ENCODE results near the gene SKIDA1.
"Not testable (repeated sequence)": the region's sequence is repeated elsewhere in the genome, so short reads cannot be mapped to it uniquely, and the experiment has no call there.

The SKIDA1 gene

DNA sequence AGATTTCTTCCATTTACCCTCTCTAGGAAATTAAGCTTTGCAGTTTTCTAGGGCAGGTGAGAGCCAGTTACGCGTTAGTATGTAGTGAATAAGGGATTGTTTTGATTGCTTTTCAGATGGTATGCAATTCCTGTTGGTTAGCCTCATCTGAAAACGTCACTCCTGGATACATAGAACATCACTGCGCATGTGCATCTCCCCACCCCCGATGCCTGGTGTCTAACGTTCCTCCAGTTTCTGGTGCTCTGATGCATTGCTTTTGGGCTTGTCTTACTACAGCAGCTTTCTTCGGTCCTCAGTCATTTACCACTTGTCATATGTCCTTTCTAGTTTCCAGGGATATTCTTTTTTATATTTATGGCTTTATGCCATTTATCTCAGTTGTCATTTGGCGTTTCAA, 31.0 kb upstream of the SKIDA1 start:
- no peak overlapping the region for H3K4me2 ChIP-seq
- H2AFZ ChIP-seq (ENCODE audit: low read depth): no peak overlapping the region
- H4K20me1 ChIP-seq (ENCODE audit: insufficient read depth): no peaks in the 10 kb centered on the region
- TF ChIP-seq, protein P1, sequence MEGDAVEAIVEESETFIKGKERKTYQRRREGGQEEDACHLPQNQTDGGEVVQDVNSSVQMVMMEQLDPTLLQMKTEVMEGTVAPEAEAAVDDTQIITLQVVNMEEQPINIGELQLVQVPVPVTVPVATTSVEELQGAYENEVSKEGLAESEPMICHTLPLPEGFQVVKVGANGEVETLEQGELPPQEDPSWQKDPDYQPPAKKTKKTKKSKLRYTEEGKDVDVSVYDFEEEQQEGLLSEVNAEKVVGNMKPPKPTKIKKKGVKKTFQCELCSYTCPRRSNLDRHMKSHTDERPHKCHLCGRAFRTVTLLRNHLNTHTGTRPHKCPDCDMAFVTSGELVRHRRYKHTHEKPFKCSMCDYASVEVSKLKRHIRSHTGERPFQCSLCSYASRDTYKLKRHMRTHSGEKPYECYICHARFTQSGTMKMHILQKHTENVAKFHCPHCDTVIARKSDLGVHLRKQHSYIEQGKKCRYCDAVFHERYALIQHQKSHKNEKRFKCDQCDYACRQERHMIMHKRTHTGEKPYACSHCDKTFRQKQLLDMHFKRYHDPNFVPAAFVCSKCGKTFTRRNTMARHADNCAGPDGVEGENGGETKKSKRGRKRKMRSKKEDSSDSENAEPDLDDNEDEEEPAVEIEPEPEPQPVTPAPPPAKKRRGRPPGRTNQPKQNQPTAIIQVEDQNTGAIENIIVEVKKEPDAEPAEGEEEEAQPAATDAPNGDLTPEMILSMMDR (conservative IDR thresholded peaks at IDR 0.05; ENCODE audit: low read depth, low read length): no peak
- no peak overlapping the region for H3K27ac ChIP-seq
- no peak overlapping the region for H3K4me3 ChIP-seq (IDR thresholded peaks at IDR 0.05; ENCODE audit: insufficient read depth, low read depth, low read length)
- peaks cover 45% of the 10 kb centered on the region; the same call in 1 of the 2 replicates for H3K79me2 ChIP-seq (ENCODE audit: insufficient read depth, low read depth)
- no peaks in the 10 kb centered on the region for H3K27me3 ChIP-seq (ENCODE audit: insufficient read depth, low read depth)
- no peak overlapping the region for H3K9ac ChIP-seq
- H3K4me1 ChIP-seq (ENCODE audit: low read depth, poor library complexity, severe bottlenecking): peaks cover 11% of the 10 kb centered on the region
- H3K36me3 ChIP-seq (ENCODE audit: insufficient read depth): no peaks in the 10 kb centered on the region; the same call in 1 of the 2 replicates

DNA sequence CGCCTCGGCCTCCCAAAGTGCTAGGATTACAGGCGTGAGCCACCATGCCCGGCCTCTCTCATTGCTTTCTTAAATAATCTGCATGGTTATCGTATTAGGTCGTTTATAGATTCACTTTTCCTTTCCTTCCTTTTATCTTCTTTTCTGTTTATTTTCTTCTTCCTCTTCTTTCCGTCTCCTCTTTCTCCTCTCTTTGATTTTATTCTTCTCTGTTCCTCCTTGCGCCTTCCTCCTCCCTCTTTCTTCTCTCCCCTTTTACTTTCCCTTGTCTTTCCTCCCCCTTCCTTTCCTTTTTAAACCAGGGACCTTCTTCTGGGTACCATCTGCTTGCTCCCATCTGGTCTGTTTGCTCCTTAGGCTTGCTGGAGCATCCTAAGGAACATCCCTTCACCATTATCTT, 27.2 kb upstream of the SKIDA1 start:
- TF ChIP-seq, protein P1 (conservative IDR thresholded peaks at IDR 0.05; ENCODE audit: low read depth, low read length): no peak
- no peaks in the 10 kb centered on the region; the same call in 1 of the 2 replicates for H3K36me3 ChIP-seq (ENCODE audit: insufficient read depth)
- H3K27ac ChIP-seq: no peak overlapping the region
- H3K4me2 ChIP-seq: no peak overlapping the region
- no peaks in the 10 kb centered on the region for H3K4me1 ChIP-seq (ENCODE audit: low read depth, poor library complexity, severe bottlenecking)
- H3K4me3 ChIP-seq (IDR thresholded peaks at IDR 0.05; ENCODE audit: insufficient read depth, low read depth, low read length): no peak overlapping the region
- H3K79me2 ChIP-seq (ENCODE audit: insufficient read depth, low read depth): peaks cover 52% of the 10 kb centered on the region
- H3K9ac ChIP-seq: no peak overlapping the region
- H3K27me3 ChIP-seq (ENCODE audit: insufficient read depth, low read depth): no peaks in the 10 kb centered on the region
- H4K20me1 ChIP-seq (ENCODE audit: insufficient read depth): peaks cover 2% of the 10 kb centered on the region; the same call in 1 of the 2 replicates
- H2AFZ ChIP-seq (ENCODE audit: low read depth): no peak overlapping the region

DNA sequence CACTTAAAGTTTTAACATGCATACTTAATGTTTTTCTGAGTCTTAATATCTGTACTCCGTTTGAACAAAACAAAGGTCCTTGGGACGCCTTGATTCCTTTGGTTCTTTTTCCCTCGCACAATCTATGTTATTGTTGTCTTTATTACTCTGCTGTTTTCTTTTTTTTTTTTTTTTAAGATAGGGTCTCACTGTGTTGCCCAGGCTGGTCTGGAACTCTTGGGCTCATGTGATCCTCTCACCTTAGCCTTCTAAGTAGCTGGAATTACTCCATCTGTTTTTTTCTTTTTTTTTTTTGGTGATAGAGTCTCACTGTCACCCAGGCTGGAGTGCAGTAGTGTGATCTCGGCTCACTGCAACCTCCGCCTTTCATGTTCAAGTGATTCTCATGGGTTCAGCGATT, 21.8 kb upstream of the SKIDA1 start:
- Histone ChIP-seq H2AFZ (ENCODE audit: low read depth) (no peak overlapping the region), H3K9ac (no peak overlapping the region), H4K20me1 (ENCODE audit: insufficient read depth) (peaks cover 2% of the 10 kb centered on the region; the same call in 1 of the 2 replicates), H3K36me3 (ENCODE audit: insufficient read depth) (no peaks in the 10 kb centered on the region; the same call in 1 of the 2 replicates), H3K4me3 (IDR thresholded peaks at IDR 0.05; ENCODE audit: insufficient read depth, low read depth, low read length) (no peak overlapping the region), H3K79me2 (ENCODE audit: insufficient read depth, low read depth) (peaks cover 45% of the 10 kb centered on the region), H3K27me3 (ENCODE audit: insufficient read depth, low read depth) (no peaks in the 10 kb centered on the region), H3K4me2 (no peak overlapping the region), H3K4me1 (ENCODE audit: low read depth, poor library complexity, severe bottlenecking) (no peaks in the 10 kb centered on the region), H3K27ac (no peak overlapping the region)
- TF ChIP-seq, protein P1 (conservative IDR thresholded peaks at IDR 0.05; ENCODE audit: low read depth, low read length): no peak

DNA sequence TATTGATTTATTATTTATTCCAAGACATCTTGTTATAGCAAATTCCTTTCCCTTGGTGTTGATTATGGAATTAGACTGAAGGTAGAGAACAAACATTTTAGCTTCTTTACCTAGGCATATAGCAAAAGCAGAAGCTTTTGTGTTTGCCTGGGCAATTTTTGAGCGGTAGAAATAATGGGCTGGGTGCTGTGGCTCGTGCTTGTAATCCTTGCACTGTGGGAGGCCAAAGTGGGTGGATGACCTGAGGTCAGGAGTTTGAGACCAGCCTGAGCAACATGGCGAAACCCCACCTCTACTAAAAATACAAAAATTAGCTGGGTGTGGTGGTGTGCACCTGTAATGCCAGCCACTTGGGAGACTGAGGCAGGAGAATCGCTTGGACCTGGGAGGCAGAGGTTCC, 15.2 kb upstream of the SKIDA1 start:
- not testable (repeated sequence) for H3K27ac ChIP-seq; H3K4me2 ChIP-seq; H3K4me3 ChIP-seq (IDR thresholded peaks at IDR 0.05; ENCODE audit: insufficient read depth, low read depth, low read length); H3K9ac ChIP-seq; H3K36me3 ChIP-seq (ENCODE audit: insufficient read depth); H3K27me3 ChIP-seq (ENCODE audit: insufficient read depth, low read depth); H4K20me1 ChIP-seq (ENCODE audit: insufficient read depth); H2AFZ ChIP-seq (ENCODE audit: low read depth)
- peaks cover 40% of the 10 kb centered on the region for H3K79me2 ChIP-seq (ENCODE audit: insufficient read depth, low read depth)
- H3K4me1 ChIP-seq (ENCODE audit: low read depth, poor library complexity, severe bottlenecking): peaks cover 16% of the 10 kb centered on the region

DNA sequence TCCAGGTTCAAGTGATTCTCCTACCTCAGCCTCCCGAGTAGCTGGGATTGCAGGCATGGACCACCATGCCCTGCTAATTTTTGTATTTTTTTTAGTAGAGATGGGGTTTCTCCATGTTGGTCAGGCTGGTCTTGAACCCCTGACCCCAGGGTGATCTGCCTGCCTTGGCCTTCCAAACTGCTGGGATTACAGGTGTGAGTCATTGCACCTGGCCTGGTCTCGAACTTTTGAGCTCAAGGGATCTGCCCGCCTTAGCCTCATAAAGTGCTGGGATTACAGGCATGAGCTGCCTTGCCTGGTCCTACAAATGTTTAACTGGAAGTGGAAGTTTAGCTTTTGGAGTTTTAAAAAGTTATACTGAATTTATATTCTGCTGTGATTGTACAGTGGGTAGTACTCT, 11.4 kb upstream of the SKIDA1 start:
- Histone ChIP-seq H4K20me1 (ENCODE audit: insufficient read depth) (no peaks in the 10 kb centered on the region), H3K79me2 (ENCODE audit: insufficient read depth, low read depth) (peaks cover 47% of the 10 kb centered on the region), H3K4me2 (no peak overlapping the region), H2AFZ (ENCODE audit: low read depth) (no peak overlapping the region), H3K4me3 (IDR thresholded peaks at IDR 0.05; ENCODE audit: insufficient read depth, low read depth, low read length) (no peak overlapping the region), H3K4me1 (ENCODE audit: low read depth, poor library complexity, severe bottlenecking) (peaks cover 39% of the 10 kb centered on the region), H3K36me3 (ENCODE audit: insufficient read depth) (peaks cover 6% of the 10 kb centered on the region; the same call in 1 of the 2 replicates), H3K9ac (no peak overlapping the region), H3K27me3 (ENCODE audit: insufficient read depth, low read depth) (no peaks in the 10 kb centered on the region), H3K27ac (no peak overlapping the region)
- TF ChIP-seq, protein P1 (conservative IDR thresholded peaks at IDR 0.05; ENCODE audit: low read depth, low read length): no peak

DNA sequence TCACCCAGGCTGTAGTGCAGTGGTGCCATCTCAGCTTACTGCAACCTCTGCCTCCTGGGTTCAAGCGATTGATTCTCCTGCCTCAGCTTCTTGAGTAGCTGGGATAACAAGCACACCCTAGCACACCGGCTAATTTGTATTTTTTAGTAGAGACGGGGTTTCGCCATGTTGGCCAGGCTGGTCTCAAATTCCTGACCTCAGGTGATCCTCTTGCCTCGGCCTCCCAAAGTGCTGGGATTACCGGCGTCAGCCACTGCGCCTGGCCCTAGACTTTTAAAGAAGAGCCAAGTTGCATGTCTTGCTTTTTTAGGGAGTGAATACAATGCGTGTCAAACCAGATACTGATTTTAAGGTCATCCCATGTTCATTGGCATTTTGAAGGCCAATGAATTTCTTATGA, 10.5 kb upstream of the SKIDA1 start:
- not testable (repeated sequence) for H3K4me2 ChIP-seq; H2AFZ ChIP-seq (ENCODE audit: low read depth); H3K36me3 ChIP-seq (ENCODE audit: insufficient read depth); H3K9ac ChIP-seq; H3K27ac ChIP-seq; H4K20me1 ChIP-seq (ENCODE audit: insufficient read depth); H3K27me3 ChIP-seq (ENCODE audit: insufficient read depth, low read depth); H3K4me3 ChIP-seq (IDR thresholded peaks at IDR 0.05; ENCODE audit: insufficient read depth, low read depth, low read length)
- Histone ChIP-seq H3K79me2 (ENCODE audit: insufficient read depth, low read depth) (peaks cover 47% of the 10 kb centered on the region), H3K4me1 (ENCODE audit: low read depth, poor library complexity, severe bottlenecking) (peaks cover 44% of the 10 kb centered on the region)
